HCT116 (cell line): Measurements from ENCODE around the gene HUNK.

Source experiments
- SIN3A ChIP-seq: IDR thresholded peaks from 2 replicates; pipeline ENCODE4 v1.6.1; 2012; ENCODE audit warnings: low read depth
- TF ChIP-seq, protein P1 (sequence below): IDR thresholded peaks from 2 replicates; pipeline ENCODE4 v1.6.1; 2012; ENCODE audit warnings: low read depth
- TF ChIP-seq, protein P2 (sequence below), 3 experiments: fragments of 200-600 bp in 1 of 3; sonication (generic) in 1 of 3; IDR thresholded peaks in 2 of 3; conservative IDR thresholded peaks in 1 of 3; 2 replicates each; pipeline ENCODE4 v1.5.1; 2012 to 2017; ENCODE audit warnings: low read depth in 2 of 3, low read length in 2 of 3, antibody characterized with exemption in 1 of 3, borderline replicate concordance in 1 of 3, control low read depth in 1 of 3, mild to moderate bottlenecking in 1 of 3, mixed read lengths in 1 of 3, mixed run types in 1 of 3, moderate library complexity in 1 of 3; ENCODE audit not compliant: insufficient read depth in 1 of 3
- TF ChIP-seq, protein P3 (sequence below): IDR thresholded peaks from 2 replicates; pipeline ENCODE4 v1.6.1; 2012

DNA sequence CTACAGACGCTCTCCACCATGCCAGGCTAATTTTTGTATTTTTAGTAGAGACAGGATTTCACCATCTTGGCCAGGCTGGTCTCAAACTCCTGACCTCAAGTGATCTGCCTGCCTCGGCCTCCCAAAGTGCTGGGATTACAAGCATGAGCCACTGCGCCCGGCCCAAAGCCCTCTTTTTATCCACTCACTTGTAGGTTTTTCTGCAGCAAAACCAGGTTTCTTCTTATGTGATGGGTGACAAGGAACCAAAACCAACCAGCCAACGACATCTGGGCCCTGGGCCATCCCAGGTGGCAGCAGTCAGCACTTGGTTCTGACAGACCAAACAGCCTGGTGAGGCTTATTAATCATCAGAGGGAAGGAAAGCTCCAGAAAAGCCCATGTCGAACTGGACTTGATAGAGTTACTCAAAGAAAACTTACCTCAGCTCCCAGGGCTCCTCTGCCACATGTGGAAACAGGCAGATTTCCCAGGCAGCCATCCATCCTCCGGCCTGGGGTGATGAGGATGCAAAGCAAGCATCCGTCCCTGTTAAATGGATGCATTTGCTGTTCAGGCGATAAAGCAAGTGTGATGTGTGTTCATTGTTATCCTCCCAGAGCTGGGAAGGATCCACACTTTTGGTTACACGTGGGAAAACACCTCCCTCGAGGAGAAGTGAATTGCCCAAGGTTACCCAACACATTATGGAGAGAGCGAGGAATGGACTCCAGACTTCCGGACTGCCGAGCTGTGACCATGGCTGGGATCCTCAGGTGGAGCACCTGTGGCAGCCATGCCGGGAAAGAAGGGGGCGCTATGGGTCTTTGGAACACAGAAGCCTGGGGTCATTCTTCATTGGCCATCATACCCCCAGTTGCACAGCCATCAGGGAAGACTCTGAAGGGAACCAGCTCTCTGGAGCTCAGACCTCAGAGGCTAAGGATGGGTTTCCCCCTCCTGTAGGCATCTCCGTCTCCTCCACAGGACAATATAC is 118.8 kb downstream of the HUNK start:
- TF ChIP-seq SIN3A: no peak
- TF ChIP-seq, protein P1, sequence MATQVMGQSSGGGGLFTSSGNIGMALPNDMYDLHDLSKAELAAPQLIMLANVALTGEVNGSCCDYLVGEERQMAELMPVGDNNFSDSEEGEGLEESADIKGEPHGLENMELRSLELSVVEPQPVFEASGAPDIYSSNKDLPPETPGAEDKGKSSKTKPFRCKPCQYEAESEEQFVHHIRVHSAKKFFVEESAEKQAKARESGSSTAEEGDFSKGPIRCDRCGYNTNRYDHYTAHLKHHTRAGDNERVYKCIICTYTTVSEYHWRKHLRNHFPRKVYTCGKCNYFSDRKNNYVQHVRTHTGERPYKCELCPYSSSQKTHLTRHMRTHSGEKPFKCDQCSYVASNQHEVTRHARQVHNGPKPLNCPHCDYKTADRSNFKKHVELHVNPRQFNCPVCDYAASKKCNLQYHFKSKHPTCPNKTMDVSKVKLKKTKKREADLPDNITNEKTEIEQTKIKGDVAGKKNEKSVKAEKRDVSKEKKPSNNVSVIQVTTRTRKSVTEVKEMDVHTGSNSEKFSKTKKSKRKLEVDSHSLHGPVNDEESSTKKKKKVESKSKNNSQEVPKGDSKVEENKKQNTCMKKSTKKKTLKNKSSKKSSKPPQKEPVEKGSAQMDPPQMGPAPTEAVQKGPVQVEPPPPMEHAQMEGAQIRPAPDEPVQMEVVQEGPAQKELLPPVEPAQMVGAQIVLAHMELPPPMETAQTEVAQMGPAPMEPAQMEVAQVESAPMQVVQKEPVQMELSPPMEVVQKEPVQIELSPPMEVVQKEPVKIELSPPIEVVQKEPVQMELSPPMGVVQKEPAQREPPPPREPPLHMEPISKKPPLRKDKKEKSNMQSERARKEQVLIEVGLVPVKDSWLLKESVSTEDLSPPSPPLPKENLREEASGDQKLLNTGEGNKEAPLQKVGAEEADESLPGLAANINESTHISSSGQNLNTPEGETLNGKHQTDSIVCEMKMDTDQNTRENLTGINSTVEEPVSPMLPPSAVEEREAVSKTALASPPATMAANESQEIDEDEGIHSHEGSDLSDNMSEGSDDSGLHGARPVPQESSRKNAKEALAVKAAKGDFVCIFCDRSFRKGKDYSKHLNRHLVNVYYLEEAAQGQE: no peak
- TF ChIP-seq, protein P2, sequence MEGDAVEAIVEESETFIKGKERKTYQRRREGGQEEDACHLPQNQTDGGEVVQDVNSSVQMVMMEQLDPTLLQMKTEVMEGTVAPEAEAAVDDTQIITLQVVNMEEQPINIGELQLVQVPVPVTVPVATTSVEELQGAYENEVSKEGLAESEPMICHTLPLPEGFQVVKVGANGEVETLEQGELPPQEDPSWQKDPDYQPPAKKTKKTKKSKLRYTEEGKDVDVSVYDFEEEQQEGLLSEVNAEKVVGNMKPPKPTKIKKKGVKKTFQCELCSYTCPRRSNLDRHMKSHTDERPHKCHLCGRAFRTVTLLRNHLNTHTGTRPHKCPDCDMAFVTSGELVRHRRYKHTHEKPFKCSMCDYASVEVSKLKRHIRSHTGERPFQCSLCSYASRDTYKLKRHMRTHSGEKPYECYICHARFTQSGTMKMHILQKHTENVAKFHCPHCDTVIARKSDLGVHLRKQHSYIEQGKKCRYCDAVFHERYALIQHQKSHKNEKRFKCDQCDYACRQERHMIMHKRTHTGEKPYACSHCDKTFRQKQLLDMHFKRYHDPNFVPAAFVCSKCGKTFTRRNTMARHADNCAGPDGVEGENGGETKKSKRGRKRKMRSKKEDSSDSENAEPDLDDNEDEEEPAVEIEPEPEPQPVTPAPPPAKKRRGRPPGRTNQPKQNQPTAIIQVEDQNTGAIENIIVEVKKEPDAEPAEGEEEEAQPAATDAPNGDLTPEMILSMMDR (IDR thresholded peaks at IDR 0.05 in 2 of 3, conservative IDR thresholded peaks at IDR 0.05 in 1 of 3; ENCODE audit: borderline replicate concordance in 1 of 3, insufficient read depth in 1 of 3, low read depth in 2 of 3, low read length in 2 of 3): peak in 2 of 3 experiments; percentile 33 to 35; a peak in 3 of 6 replicates
- TF ChIP-seq, protein P3, sequence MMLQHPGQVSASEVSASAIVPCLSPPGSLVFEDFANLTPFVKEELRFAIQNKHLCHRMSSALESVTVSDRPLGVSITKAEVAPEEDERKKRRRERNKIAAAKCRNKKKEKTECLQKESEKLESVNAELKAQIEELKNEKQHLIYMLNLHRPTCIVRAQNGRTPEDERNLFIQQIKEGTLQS: no peak
